ENCODE measurements around the gene CCDC200.
"Not testable (repeated sequence)": the region's sequence is repeated elsewhere in the genome, so short reads cannot be mapped to it uniquely, and the experiment has no call there.

The CCDC200 gene

GRCh38 chr17:43228020-43228782 is at the start of gene CCDC200:
TSS of gene CCDC200 (minus strand) at chr17:43228623. CDS start at chr17:43228554, 69 bp downstream.
- not testable (repeated sequence) for DNase-seq (ENCODE audit: low spot score)

- DNase-seq (ENCODE audit: low spot score), result not testable (repeated sequence)
Observed at GRCh38 chr17:43272914-43273313, 44.5 kb upstream of the CCDC200 start.

- DNase-seq (ENCODE audit: low spot score), result not testable (repeated sequence)
Observed at GRCh38 chr17:43272483-43272882, 44.1 kb upstream of the CCDC200 start.

GRCh38 chr17:43270552-43271504 is 42.4 kb upstream of the CCDC200 start:
- not testable (repeated sequence) for DNase-seq (ENCODE audit: low spot score)

- not testable (repeated sequence) for DNase-seq (ENCODE audit: low spot score)
Observed at GRCh38 chr17:43246456-43246855, 18.0 kb upstream of the CCDC200 start.

GRCh38 chr17:43240596-43241352 is 12.4 kb upstream of the CCDC200 start:
- DNase-seq (ENCODE audit: low spot score), result not testable (repeated sequence)

- DNase-seq (ENCODE audit: low spot score), result not testable (repeated sequence)
Observed at GRCh38 chr17:43239597-43239996, 11.2 kb upstream of the CCDC200 start.

GRCh38 chr17:43233877-43234276 is 5.5 kb upstream of the CCDC200 start, which contains the start of gene RNU2-1:
TSS of gene RNU2-1 (minus strand) at chr17:43233977.
- not testable (repeated sequence) for DNase-seq (ENCODE audit: low spot score)

GRCh38 chr17:43233263-43233662 is 4.8 kb upstream of the CCDC200 start:
- not testable (repeated sequence) for DNase-seq (ENCODE audit: low spot score)

GRCh38 chr17:43232021-43232699 is 3.7 kb upstream of the CCDC200 start:
- DNase-seq (ENCODE audit: low spot score), result not testable (repeated sequence)

GRCh38 chr17:43231205-43232020 is 3.0 kb upstream of the CCDC200 start:
- DNase-seq (ENCODE audit: low spot score), result not testable (repeated sequence)

- no peak for DNase-seq (ENCODE audit: low spot score)
Observed at GRCh38 chr17:43226393-43226792, 2.0 kb downstream of the CCDC200 start.

- DNase-seq (ENCODE audit: low spot score), result no peak
Observed at GRCh38 chr17:43224146-43224705, 4.2 kb downstream of the CCDC200 start.

GRCh38 chr17:43220511-43221125 is 7.8 kb downstream of the CCDC200 start:
- DNase-seq (ENCODE audit: low spot score), result no peak

- no peak for DNase-seq (ENCODE audit: low spot score)
Observed at GRCh38 chr17:43219746-43220380, 8.6 kb downstream of the CCDC200 start.

GRCh38 chr17:43219001-43219400 is 9.4 kb downstream of the CCDC200 start:
- DNase-seq (ENCODE audit: low spot score), result no peak

GRCh38 chr17:43217614-43218087 is 10.8 kb downstream of the CCDC200 start:
- DNase-seq (ENCODE audit: low spot score), result no peak

GRCh38 chr17:43216762-43217613 is 11.4 kb downstream of the CCDC200 start:
- no peak for DNase-seq (ENCODE audit: low spot score)

Data from AG08395 (cell line).